Uterus (tissue), 2 donors: ENCODE measurements around the gene CLRN2.

ENCODE experiments used
- CTCF ChIP-seq, 4 experiments: fragments of 200-600 bp in 2 of 4; fragments of 450-650 bp in 2 of 4; sonication (generic) in 2 of 4; IDR thresholded peaks; one replicate each; pipeline ENCODE4 v1.5.1; 2016 to 2019; ENCODE audit warnings: antibody characterized with exemption in 4 of 4, mild to moderate bottlenecking in 2 of 4, moderate library complexity in 1 of 4
- POLR2A ChIP-seq, 2 donors: fragments of 450-650 bp; IDR thresholded peaks; one replicate each; pipeline ENCODE4 v1.6.1; 2016; ENCODE audit warnings: antibody characterized with exemption in 2 of 2, mild to moderate bottlenecking in 1 of 2, moderate library complexity in 1 of 2

GRCh38 chr4:17492058-17492741, 22.8 kb upstream of the CLRN2 start:
- TF ChIP-seq CTCF (IDR thresholded peaks at IDR 0.05) (no peak), POLR2A (IDR thresholded peaks at IDR 0.05) (no peak)
